Progenitor cell of endocrine pancreas (in vitro differentiated cells): Measurements from ENCODE around the gene ABTB2. TPM values are rescaled to one million over a fixed set of nuclear protein-coding genes. Genes with fewer than 3 reads are reported as not detected.
"Not testable (repeated sequence)": the region's sequence is repeated elsewhere in the genome, so short reads cannot be mapped to it uniquely, and the experiment has no call there.

Experiments
- DNase-seq: peaks from one replicate; pipeline ENCODE4 v3.0.0; 2021; ENCODE audit warnings: low spot score; ENCODE audit not compliant: unreplicated experiment
- H3K27ac Mint-ChIP-seq: 2 replicates; pipeline ENCODE4 v1.8.0; 2021; ENCODE audit warnings: mild to moderate bottlenecking, moderate library complexity, mixed read lengths
- H3K27me3 Mint-ChIP-seq: 2 replicates; pipeline ENCODE4 v1.8.0; 2021; ENCODE audit warnings: mixed read lengths
- H3K36me3 Mint-ChIP-seq: 2 replicates; pipeline ENCODE4 v1.8.0; 2022; ENCODE audit warnings: mixed read lengths; ENCODE audit not compliant: insufficient read depth
- H3K4me1 Mint-ChIP-seq: 2 replicates; pipeline ENCODE4 v1.8.0; 2021; ENCODE audit warnings: low read depth, mixed read lengths
- H3K4me3 Mint-ChIP-seq: 2 replicates; pipeline ENCODE4 v1.8.0; 2021; ENCODE audit warnings: low read depth, mild to moderate bottlenecking, moderate library complexity, mixed read lengths
- H3K9me3 Mint-ChIP-seq: 2 replicates; pipeline ENCODE4 v1.8.0; 2021; ENCODE audit warnings: low read depth, mixed read lengths
- CTCF ChIP-seq: fragments of 200-600 bp; sonication (generic); IDR thresholded peaks from one replicate; pipeline ENCODE4 v1.5.0; 2021; ENCODE audit warnings: antibody characterized with exemption, mild to moderate bottlenecking; ENCODE audit not compliant: unreplicated experiment
- total RNA-seq: library from RNA; stranded (reverse); gene quantifications from 2 replicates; pipeline ENCODE4 v1.2.1, GENCODE V29; 2021

ABTB2 gene
- total RNA-seq, 1 donor from 2014 or later, result 19.5 TPM

- DNase-seq, result no peak
- no peak overlapping the region for H3K27ac Mint-ChIP-seq
- no peaks in the 10 kb centered on the region for H3K36me3 Mint-ChIP-seq
- H3K27me3 Mint-ChIP-seq, result no peaks in the 10 kb centered on the region
- H3K4me1 Mint-ChIP-seq, result no peaks in the 10 kb centered on the region
- TF ChIP-seq CTCF, result no peak
- H3K4me3 Mint-ChIP-seq, result no peak overlapping the region
- H3K9me3 Mint-ChIP-seq, result peaks cover 27% of the 10 kb centered on the region
These were observed 29.8 kb upstream of the ABTB2 start for GRCh38 chr11:34387653-34388052.

GRCh38 chr11:34386356-34386755 lies 28.5 kb upstream of the ABTB2 start:
- not testable (repeated sequence) for H3K27ac Mint-ChIP-seq, H3K36me3 Mint-ChIP-seq, H3K4me1 Mint-ChIP-seq, H3K4me3 Mint-ChIP-seq, H3K27me3 Mint-ChIP-seq, DNase-seq
- H3K9me3 Mint-ChIP-seq, result peaks cover 16% of the 10 kb centered on the region

- Mint-ChIP-seq H3K27ac (no peak overlapping the region), H3K9me3 (peaks cover 5% of the 10 kb centered on the region), H3K4me1 (no peaks in the 10 kb centered on the region), H3K27me3 (no peaks in the 10 kb centered on the region), H3K36me3 (no peaks in the 10 kb centered on the region), H3K4me3 (no peak overlapping the region)
- DNase-seq, result no peak
- no peak for TF ChIP-seq CTCF
These were observed 24.9 kb upstream of the ABTB2 start for GRCh38 chr11:34382532-34383276.

- TF ChIP-seq CTCF, result no peak
- no peak for DNase-seq
- H3K27ac Mint-ChIP-seq, result no peak overlapping the region
- peaks cover 2% of the 10 kb centered on the region for H3K36me3 Mint-ChIP-seq
- peaks cover 12% of the 10 kb centered on the region for H3K9me3 Mint-ChIP-seq
- H3K4me3 Mint-ChIP-seq, result no peak overlapping the region
- H3K4me1 Mint-ChIP-seq, result no peaks in the 10 kb centered on the region
- no peaks in the 10 kb centered on the region for H3K27me3 Mint-ChIP-seq
These were observed 24.0 kb upstream of the ABTB2 start for GRCh38 chr11:34381775-34382174.

GRCh38 chr11:34380696-34381095 lies 22.9 kb upstream of the ABTB2 start:
- no peaks in the 10 kb centered on the region for H3K4me1 Mint-ChIP-seq
- no peak for DNase-seq
- H3K9me3 Mint-ChIP-seq, result peaks cover 17% of the 10 kb centered on the region
- no peaks in the 10 kb centered on the region for H3K27me3 Mint-ChIP-seq
- H3K36me3 Mint-ChIP-seq, result peaks cover 2% of the 10 kb centered on the region
- H3K4me3 Mint-ChIP-seq, result no peak overlapping the region
- no peak for TF ChIP-seq CTCF
- H3K27ac Mint-ChIP-seq, result no peak overlapping the region

GRCh38 chr11:34379539-34379938 lies 21.7 kb upstream of the ABTB2 start:
- no peak for TF ChIP-seq CTCF
- Mint-ChIP-seq H3K27me3 (no peaks in the 10 kb centered on the region), H3K27ac (no peak overlapping the region), H3K4me1 (no peaks in the 10 kb centered on the region), H3K4me3 (no peak overlapping the region), H3K9me3 (peaks cover 26% of the 10 kb centered on the region), H3K36me3 (peaks cover 2% of the 10 kb centered on the region)
- DNase-seq, result no peak
